Progenitor cell of endocrine pancreas (in vitro differentiated cells): ENCODE data around the gene C7orf57. TPM values are rescaled to one million over a fixed set of nuclear protein-coding genes. Genes with fewer than 3 reads are reported as not detected.

Experiments
- DNase-seq: peaks from one replicate; pipeline ENCODE4 v3.0.0; 2021; ENCODE audit warnings: low spot score; ENCODE audit not compliant: unreplicated experiment
- H3K27ac Mint-ChIP-seq: 2 replicates; pipeline ENCODE4 v1.8.0; 2021; ENCODE audit warnings: mild to moderate bottlenecking, moderate library complexity, mixed read lengths
- H3K27me3 Mint-ChIP-seq: 2 replicates; pipeline ENCODE4 v1.8.0; 2021; ENCODE audit warnings: mixed read lengths
- H3K36me3 Mint-ChIP-seq: 2 replicates; pipeline ENCODE4 v1.8.0; 2022; ENCODE audit warnings: mixed read lengths; ENCODE audit not compliant: insufficient read depth
- H3K4me1 Mint-ChIP-seq: 2 replicates; pipeline ENCODE4 v1.8.0; 2021; ENCODE audit warnings: low read depth, mixed read lengths
- H3K4me3 Mint-ChIP-seq: 2 replicates; pipeline ENCODE4 v1.8.0; 2021; ENCODE audit warnings: low read depth, mild to moderate bottlenecking, moderate library complexity, mixed read lengths
- H3K9me3 Mint-ChIP-seq: 2 replicates; pipeline ENCODE4 v1.8.0; 2021; ENCODE audit warnings: low read depth, mixed read lengths
- CTCF ChIP-seq: fragments of 200-600 bp; sonication (generic); IDR thresholded peaks from one replicate; pipeline ENCODE4 v1.5.0; 2021; ENCODE audit warnings: antibody characterized with exemption, mild to moderate bottlenecking; ENCODE audit not compliant: unreplicated experiment
- total RNA-seq: library from RNA; stranded (reverse); gene quantifications from 2 replicates; pipeline ENCODE4 v1.2.1, GENCODE V29; 2021

Gene C7orf57
- total RNA-seq, 1 donor from 2014 or later = not detected

DNA sequence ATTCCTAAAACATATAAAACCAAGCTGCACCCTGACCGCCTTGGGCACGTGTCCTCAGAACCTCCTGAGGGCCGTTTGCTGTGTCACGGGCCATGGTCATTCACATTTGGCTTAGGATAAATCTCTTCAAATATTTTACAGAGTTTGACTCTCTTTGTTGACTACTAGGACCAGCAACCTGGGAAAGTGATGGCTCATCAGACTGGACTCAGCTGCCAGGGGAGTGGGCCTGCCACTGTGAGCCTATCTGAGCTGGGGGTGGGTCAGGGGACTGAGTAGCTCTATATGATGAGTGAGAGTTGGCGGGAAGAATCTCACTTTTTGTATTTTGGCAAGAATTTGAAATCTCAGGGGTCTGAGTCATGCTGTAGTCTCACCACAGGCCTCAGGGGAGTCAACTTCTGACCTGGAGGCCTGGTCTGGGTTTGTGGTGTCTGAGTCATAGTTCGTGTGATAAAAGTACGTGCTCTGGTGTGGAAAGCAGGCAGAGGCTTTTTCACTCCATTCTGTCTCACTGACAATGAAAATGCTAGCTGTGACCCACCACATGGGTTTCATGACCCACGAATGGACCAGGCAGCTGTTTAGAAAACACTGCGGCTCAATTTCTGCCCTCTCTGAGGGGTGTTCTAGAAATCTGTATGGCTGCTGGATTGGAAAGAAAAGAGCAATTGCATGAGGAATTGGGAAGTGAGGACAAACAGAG lies 49.5 kb downstream of the C7orf57 start:
- H3K4me1 Mint-ChIP-seq = peaks cover 13% of the 10 kb centered on the region
- no peaks in the 10 kb centered on the region for H3K36me3 Mint-ChIP-seq
- H3K9me3 Mint-ChIP-seq = no peaks in the 10 kb centered on the region
- DNase-seq = no peak
- peak overlapping the region; percentile 5 for H3K27ac Mint-ChIP-seq
- peaks cover 4% of the 10 kb centered on the region for H3K27me3 Mint-ChIP-seq
- H3K4me3 Mint-ChIP-seq = no peak overlapping the region
- no peak for TF ChIP-seq CTCF

DNA sequence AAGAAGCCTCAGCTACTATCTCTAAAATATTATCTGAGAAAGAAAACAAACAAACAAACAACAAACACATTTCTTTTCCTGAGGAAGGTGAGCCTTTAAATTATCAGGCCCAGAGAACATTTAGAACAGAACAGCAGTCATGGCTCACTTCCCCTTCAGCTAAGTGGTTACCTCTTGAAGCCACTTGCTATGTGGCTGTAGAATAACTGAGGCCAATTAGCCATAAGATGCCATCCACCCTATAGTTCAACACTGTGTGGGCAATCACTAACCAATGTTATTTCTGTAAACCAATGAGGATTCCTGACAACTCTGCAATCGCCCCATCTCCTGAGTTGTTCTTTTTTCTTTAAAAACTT lies 50.1 kb downstream of the C7orf57 start:
- Mint-ChIP-seq H3K27me3 (peaks cover 4% of the 10 kb centered on the region), H3K36me3 (no peaks in the 10 kb centered on the region), H3K9me3 (no peaks in the 10 kb centered on the region), H3K27ac (peak overlapping the region; percentile 5), H3K4me1 (peaks cover 17% of the 10 kb centered on the region), H3K4me3 (no peak overlapping the region)
- no peak for TF ChIP-seq CTCF
- DNase-seq = no peak

DNA sequence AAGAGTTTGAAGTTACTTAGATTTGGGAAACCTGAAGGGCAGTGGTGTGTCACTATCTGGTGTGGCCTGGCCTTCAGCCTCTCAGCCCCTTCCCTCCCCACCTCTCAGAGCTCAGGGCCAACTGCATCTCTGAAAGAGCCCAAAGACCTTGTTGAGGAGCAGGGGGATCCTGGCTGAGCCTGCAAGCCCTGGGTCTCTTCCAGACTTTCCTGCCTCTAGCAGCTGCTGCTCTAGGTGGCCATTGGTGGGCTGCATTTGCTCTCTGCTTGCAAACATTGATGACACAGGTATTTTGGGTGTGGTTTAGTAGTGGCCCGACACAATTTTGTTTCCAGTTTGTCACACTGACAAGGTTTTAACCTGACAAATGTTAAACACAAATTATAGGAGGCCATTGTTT lies 50.6 kb downstream of the C7orf57 start:
- H3K27me3 Mint-ChIP-seq = peaks cover 7% of the 10 kb centered on the region
- peaks cover 3% of the 10 kb centered on the region for H3K36me3 Mint-ChIP-seq
- no peaks in the 10 kb centered on the region for H3K9me3 Mint-ChIP-seq
- TF ChIP-seq CTCF = no peak
- no peak overlapping the region for H3K27ac Mint-ChIP-seq
- H3K4me1 Mint-ChIP-seq = peaks cover 16% of the 10 kb centered on the region
- no peak overlapping the region for H3K4me3 Mint-ChIP-seq
- DNase-seq = no peak

DNA sequence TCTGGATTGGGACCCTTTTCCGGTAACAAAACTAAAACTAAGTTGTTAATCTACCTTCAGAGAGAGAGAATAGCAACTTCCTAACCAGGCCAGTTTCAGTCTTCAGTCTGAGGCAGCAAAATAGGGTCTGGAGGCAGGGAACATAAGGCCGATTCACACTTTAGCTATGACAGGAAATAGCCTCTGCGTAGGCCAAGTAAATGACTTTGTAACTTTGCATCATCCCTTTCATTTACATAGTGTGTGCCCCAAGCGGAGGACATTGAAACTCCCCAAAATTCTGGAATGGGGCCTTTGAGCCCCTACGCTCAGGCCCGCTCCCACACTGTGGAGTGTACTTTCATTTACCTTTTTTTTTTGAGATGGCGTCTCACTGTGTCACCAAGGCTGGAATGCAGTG lies 52.0 kb downstream of the C7orf57 start:
- no peak for TF ChIP-seq CTCF
- Mint-ChIP-seq H3K9me3 (no peaks in the 10 kb centered on the region), H3K4me1 (peaks cover 16% of the 10 kb centered on the region), H3K4me3 (no peak overlapping the region), H3K36me3 (peaks cover 3% of the 10 kb centered on the region), H3K27ac (no peak overlapping the region), H3K27me3 (peaks cover 7% of the 10 kb centered on the region)
- no peak for DNase-seq

GRCh38 chr7:48088559-48089045 lies 53.3 kb downstream of the C7orf57 start:
- no peak for DNase-seq
- peak overlapping the region; percentile 96 for H3K27ac Mint-ChIP-seq
- H3K36me3 Mint-ChIP-seq = peaks cover 3% of the 10 kb centered on the region
- peak overlapping the region; percentile 80 for H3K4me3 Mint-ChIP-seq
- peaks cover 7% of the 10 kb centered on the region for H3K27me3 Mint-ChIP-seq
- no peaks in the 10 kb centered on the region for H3K9me3 Mint-ChIP-seq
- peaks cover 16% of the 10 kb centered on the region for H3K4me1 Mint-ChIP-seq
- TF ChIP-seq CTCF = no peak
